Stimulated activated CD8-positive, alpha-beta memory T cell treated with anti-CD3 and anti-CD28 coated beads, Interleukin-4, amount 100 ng/mL, for 48 hours (primary cell): ENCODE data around the gene PTGR2.
"Not testable (repeated sequence)": the region's sequence is repeated elsewhere in the genome, so short reads cannot be mapped to it uniquely, and the experiment has no call there.

Source experiments
- DNase-seq: peaks from one replicate; pipeline ENCODE4 v3.0.0-alpha.2; 2020

PTGR2 gene

DNA sequence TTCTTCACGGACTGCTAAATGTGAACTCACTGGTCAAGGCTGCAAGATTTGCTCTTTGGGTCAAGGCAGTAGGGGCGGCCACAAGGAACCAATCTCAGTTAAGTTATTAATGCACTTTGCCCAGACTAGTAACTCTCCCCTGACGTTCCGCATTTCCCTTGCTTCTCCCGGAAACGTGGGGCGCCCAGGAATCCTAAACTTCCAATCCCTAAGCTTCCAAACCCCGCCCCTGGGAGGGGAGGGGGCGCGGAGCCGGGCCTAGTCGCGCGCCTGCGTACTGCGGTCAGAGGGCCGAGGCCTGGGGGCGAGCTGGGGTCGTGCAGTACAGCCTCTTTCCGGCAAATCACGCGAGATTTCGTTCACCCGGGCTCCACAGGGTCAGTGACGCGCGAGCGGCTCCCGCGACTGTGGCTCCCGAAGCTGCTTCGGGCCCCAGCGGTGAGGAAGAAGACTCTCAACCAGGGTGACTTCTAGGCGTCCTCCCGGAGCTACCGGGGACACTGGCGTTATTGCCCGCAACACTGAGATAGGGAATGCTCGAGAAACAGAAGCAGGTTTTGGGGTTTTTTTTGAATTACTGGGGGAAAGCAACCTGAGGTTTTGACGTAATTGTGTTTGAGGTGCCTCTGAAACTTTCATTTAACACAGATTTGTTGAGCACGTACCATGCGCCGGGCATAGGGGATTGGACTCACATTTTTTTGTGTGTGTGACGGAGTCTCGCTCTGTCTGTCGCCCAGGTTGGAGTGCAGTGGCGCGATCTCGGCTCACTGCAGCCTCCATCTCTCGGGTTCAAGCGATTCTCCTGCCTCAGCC is at the start of gene PTGR2:
Gene PTGR2 (plus strand): TSS at position 265 of the 816 bp plus-strand sequence. CDS start 7,032 bp downstream, outside the sequence.
- peak; percentile 92 for DNase-seq

- no peak for DNase-seq
Measured at GRCh38 chr14:73802431-73803188, 49.0 kb upstream of the PTGR2 start.

DNA sequence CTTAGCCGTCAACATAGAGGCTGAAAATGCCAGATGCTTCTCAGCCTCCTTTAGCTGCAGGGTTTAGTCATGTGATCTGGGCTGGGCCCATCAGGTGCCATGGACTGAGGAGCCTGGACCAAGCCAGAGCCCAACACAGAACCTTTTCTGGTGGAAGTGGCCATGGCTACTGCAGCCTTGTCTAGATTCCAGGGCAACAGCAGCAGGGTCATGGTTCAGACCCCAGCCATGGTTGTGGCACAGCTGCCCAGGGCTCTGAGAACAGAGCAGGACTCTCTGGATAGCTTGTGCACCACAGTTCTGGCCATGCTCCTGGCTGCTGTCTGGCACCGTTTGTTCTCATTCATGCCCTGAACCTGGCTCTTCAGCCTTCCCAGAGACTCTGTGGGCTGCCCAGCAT is 47.0 kb upstream of the PTGR2 start:
- DNase-seq: no peak

- DNase-seq: no peak
Measured at GRCh38 chr14:73807457-73807856, 44.2 kb upstream of the PTGR2 start.

- no peak for DNase-seq
Measured at GRCh38 chr14:73809391-73809790, 42.2 kb upstream of the PTGR2 start.

- DNase-seq: no peak
Measured at GRCh38 chr14:73810478-73811163, 41.0 kb upstream of the PTGR2 start.

DNA sequence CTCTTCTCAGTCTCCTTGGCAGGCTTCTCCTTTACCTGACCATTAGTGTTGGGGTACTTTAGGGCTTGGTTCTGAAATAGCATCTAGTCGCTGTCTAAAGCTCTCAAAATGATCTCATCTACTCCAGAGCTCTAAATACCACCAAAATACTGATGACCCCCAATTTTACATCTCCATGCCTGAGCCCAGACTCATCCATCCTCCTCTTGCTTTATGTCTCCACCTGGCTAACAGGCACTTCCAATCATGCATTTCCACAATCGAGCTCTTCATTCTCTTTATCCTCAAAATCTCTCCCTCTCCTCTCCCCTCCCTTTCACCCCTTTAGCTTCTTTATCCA is 40.5 kb upstream of the PTGR2 start:
- no peak for DNase-seq

- no peak for DNase-seq
Measured at GRCh38 chr14:73814153-73814552, 37.5 kb upstream of the PTGR2 start.

DNA sequence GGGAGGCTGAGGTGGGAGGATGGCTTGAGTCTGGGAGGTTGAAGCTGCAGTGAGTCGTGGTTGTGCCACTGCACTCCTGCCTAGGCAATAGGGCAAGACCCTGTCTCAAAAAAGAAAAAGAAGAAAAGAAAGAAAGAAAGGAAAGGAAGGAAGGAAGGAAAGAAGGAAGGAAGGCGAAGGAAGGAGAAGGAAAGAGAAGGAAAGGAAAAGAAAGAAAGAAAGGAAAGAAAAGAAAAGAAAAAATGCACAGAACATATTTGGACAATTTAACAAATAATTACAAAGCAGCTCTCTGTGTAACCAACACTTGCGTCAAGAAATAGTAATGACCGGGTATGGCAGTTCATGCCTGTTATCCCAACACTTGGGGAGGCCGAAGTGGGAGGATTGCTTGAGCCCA is 35.8 kb upstream of the PTGR2 start:
- no peak for DNase-seq

DNA sequence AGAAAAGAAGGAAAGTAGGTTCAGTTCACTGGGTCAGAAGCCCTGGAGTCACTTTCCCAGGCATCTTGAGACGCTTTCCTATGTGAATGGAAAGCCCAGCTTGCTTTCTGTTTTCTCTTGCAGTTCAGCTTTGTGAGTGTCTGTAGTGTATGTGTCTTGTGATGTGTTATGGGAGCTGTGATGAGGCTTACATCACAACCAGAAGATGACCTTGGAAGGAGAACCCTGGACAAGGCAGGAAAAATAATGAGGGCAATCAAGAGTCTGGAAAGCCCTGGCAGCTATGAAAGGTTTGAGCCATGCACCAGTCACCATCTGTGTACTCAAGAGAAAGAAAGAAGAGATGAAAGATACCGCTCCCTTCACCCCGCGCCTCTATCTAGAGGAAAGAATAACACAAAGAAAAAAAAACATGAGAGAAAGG is 35.2 kb upstream of the PTGR2 start:
- no peak for DNase-seq

- DNase-seq: no peak
Measured at GRCh38 chr14:73817020-73817655, 34.5 kb upstream of the PTGR2 start.

DNA sequence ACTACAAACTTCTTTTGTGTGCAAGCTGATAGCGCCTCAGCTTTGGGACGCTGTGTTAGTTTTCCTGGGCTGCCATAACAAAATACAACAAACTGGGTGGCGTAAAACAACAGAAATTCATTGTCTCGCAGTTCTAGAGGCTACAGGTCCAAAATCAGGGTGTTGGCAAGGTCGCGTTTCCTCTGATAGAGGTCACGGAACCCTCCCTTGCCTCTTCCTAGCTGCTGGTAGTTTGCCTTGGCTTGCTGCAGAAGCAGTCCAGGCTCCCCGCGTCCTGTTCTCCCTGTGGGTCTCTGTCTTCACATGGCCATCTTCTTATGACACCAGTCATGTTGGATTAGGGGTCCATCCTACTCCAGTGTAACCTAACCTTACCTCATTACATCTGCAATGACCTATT is 32.8 kb upstream of the PTGR2 start:
- no peak for DNase-seq

DNA sequence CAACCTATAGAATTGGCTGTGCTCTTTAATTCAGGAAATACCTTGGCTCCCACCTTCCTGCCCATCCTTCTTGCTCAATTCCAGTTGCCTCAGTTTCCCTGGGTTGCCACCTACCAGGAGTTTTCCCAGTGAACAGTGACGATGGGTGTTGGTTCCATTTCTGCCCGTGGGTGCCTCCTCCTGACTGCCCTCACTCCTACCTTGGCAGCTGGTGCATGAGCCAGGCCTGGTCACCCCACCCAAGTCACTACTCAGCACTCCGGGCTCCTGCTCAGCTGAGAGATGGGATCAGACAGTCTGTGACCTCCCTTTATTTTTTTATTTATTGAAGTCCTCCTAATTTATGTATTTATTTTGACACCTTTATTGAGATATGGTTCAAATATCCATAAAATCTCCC is 31.0 kb upstream of the PTGR2 start:
- DNase-seq: no peak

DNA sequence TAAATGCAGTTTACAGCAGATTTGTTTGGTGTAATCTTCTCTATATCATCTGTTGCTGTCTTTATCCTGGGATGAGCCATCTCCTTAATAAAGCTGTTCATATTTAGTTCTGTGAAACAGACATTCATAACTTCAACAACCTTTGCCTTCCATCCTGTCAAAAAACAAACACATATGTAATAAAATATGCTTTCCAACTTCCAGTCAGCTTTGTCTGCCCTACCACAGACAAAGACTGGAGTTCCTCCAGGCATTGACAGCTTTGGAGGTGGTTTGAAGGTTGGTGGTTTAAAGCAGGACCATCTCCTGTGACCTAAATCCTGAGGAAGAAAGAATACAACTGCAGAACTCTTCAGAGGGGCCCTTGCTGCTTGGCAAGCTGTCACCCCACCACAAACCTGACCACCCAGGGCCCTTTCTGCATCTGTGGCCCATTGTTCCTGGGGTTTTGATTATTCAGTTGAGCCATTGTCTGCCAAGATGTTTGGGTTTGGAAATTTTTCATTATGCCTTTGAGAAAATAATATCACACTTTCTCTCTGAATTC is 28.2 kb upstream of the PTGR2 start:
- DNase-seq: no peak

DNA sequence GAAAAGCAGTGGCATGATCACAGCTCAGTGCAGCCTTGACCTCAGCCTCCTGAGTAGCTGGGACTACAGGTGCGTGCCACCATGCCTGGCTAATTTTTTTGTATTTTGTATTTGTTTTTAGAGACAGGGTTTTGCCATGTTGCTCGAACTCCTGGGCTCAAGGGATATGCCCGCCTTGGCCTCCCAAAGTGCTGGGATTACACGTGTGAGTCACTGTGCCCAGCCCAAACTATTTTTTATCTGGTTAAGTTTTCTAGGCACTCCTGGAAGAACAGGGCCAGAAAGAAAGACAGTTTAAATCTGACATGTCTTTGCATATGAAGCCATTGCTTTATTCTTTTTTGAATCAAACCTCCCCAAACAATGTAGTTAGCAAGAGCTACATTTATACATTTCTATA is 27.5 kb upstream of the PTGR2 start:
- no peak for DNase-seq

DNA sequence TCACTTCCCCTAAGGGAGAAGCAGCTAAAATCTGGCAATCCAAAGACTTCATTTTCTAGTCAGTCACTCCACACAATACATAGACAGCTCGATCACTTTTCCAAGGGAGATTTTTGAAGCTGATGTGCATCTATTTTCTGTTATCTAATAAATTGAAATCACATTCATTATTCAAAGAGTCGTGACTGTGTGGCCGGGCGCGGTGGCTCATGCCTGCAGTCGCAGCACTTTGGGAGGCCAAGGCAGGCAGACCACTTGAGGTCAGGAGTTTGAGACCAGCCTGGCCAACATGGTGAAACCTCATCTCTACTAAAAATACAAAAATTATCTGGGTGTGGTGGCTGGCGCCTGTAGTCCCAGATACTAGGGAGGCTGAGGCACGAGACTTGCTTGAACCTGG is 27.1 kb upstream of the PTGR2 start:
- DNase-seq: no peak

GRCh38 chr14:73825551-73826188 is 26.0 kb upstream of the PTGR2 start:
- peak; percentile 88 for DNase-seq

DNA sequence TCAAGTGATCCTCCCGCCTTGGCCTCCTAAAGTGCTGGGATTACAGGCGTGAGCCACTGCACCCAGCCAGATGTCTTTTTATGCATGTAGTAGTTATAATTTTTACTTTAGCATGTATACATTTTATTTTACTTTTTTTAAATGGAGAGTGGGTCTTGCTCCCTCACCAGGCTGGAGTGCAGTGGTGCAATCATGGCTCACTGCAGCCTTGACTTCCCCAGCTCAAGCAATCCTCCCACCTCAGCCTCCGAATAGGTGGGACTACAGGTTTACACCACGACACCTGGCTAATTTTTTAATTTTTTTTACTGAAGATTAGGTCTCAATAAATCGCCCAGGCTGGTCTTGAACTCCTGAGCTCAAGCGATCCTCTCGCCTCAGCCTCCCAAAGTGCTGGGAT is 24.4 kb upstream of the PTGR2 start:
- DNase-seq: not testable (repeated sequence)

GRCh38 chr14:73829071-73829470 is 22.6 kb upstream of the PTGR2 start:
- DNase-seq: no peak

- DNase-seq: peak; percentile 69
Measured at GRCh38 chr14:73829526-73830431, 21.9 kb upstream of the PTGR2 start.

- DNase-seq: no peak
Measured at GRCh38 chr14:73833034-73833433, 18.6 kb upstream of the PTGR2 start.
